ENCODE data around the gene TGFBR2. TPM values are rescaled to one million over a fixed set of nuclear protein-coding genes. Genes with fewer than 3 reads are reported as not detected.

The TGFBR2 gene
- total and polyA plus RNA-seq, 8 donors = 109 to 269 (median 122) TPM

DNA sequence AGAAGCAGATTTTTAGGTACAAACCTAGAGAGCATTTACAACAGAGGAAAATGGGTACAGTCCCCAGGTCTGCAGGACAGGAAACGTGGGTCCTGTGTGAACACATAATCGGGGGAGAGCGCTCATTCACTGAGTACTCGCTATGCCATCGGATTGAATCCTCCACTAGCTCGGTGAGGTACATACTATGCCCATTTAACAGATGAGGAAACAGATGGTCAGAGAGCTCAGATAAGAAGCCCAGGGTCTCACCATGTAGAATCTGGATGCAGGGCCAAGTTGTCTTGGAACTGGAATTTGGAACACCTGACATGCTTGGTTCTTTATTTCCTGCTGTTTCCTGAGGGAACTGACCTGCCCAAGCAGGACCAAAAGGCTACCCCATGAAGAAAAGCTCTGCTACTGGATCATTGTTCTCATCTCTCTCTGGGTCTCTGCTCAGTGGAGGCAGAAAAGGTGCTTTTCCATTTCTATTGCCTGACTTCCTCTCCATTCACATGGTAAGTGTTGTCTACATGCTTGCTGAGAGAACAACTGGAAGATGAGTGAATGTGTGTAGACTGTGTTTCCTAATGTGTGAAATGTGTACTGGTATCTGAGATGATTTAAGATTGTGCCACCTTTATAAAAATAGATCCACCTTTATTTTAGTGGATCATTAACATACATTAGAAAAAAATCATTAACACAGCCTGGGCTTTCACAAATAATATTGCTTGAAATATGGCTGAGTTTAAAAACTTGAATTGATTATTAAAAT is 89.1 kb downstream of the TGFBR2 start:
- DNase-seq (no peak), ATAC-seq (no peak)
- H3K4me3 ChIP-seq = no peak overlapping the region
- peaks cover 0 to 88% of the 10 kb centered on the region in 2 donors for H3K36me3 ChIP-seq
- H3K9me3 ChIP-seq = no peaks in the 10 kb centered on the region
- H3K27ac ChIP-seq = no peak overlapping the region
- TF ChIP-seq, protein P1, sequence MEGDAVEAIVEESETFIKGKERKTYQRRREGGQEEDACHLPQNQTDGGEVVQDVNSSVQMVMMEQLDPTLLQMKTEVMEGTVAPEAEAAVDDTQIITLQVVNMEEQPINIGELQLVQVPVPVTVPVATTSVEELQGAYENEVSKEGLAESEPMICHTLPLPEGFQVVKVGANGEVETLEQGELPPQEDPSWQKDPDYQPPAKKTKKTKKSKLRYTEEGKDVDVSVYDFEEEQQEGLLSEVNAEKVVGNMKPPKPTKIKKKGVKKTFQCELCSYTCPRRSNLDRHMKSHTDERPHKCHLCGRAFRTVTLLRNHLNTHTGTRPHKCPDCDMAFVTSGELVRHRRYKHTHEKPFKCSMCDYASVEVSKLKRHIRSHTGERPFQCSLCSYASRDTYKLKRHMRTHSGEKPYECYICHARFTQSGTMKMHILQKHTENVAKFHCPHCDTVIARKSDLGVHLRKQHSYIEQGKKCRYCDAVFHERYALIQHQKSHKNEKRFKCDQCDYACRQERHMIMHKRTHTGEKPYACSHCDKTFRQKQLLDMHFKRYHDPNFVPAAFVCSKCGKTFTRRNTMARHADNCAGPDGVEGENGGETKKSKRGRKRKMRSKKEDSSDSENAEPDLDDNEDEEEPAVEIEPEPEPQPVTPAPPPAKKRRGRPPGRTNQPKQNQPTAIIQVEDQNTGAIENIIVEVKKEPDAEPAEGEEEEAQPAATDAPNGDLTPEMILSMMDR (IDR thresholded peaks at IDR 0.05) = no peak
- H3K27me3 ChIP-seq = no peaks in the 10 kb centered on the region
- intact Hi-C loops (cut with DNase I) = no loop called here
- peaks cover 6 to 35% of the 10 kb centered on the region in 2 donors for H3K4me1 ChIP-seq

DNA sequence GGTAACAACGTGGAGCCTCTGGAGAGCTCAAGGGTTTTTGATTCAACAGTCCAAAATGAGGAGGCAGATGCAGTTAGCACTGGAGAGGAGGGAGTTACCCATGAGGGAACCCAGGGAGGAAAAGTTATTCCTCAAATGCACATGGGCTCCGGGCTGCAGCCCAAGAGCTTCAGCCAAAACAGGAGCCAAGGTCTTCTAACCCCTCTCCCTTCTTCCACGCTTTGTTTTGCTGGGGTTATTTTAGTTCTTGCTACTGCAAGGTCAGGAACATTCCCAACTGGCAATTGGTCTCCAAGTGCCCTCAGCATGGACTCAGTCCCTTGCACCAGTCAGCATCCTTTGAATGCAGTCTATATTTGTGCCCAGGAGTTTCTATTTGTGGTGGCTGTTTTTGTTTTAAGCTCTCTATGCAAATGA is 90.0 kb downstream of the TGFBR2 start:
- intact Hi-C loops (cut with DNase I) = no loop called here
- no peak for ATAC-seq

DNA sequence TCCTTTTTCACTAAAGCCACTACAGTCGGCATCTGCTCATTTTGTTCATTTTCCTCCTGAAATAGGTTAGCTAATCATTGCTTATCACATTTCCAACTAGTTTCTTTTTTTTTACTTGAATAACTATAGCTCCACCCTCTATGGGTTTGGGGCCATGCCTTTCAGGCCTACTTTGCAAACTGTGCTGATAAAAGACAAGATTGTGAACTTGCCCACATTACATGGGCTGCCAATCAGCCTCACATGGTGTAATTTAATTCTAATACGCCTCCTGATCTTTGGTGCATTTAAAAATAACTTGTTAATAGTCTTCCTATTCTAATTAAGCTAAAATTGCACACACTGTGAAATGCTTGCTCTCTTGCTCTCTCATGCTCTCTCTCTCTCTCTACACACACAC is 90.5 kb downstream of the TGFBR2 start:
- Histone ChIP-seq H3K27ac (no peak overlapping the region), H3K4me1 (peaks cover 0 to 21% of the 10 kb centered on the region in 2 donors), H3K9me3 (no peaks in the 10 kb centered on the region), H3K4me3 (no peak overlapping the region), H3K27me3 (no peaks in the 10 kb centered on the region), H3K36me3 (peaks cover 0 to 74% of the 10 kb centered on the region in 2 donors)
- no peak for DNase-seq
- TF ChIP-seq, protein P1 (IDR thresholded peaks at IDR 0.05) = no peak
- intact Hi-C loops (cut with DNase I) = no loop called here
- no peak for ATAC-seq

More for the DNA sequence above, 90.0 kb downstream of the TGFBR2 start:
- Histone ChIP-seq H3K4me3 (no peak overlapping the region), H3K36me3 (peaks cover 0 to 79% of the 10 kb centered on the region in 2 donors), H3K27me3 (no peaks in the 10 kb centered on the region), H3K27ac (no peak overlapping the region), H3K9me3 (no peaks in the 10 kb centered on the region), H3K4me1 (peaks cover 0 to 25% of the 10 kb centered on the region in 2 donors)
- TF ChIP-seq, protein P1 (IDR thresholded peaks at IDR 0.05) = no peak
- no peak for DNase-seq

DNA sequence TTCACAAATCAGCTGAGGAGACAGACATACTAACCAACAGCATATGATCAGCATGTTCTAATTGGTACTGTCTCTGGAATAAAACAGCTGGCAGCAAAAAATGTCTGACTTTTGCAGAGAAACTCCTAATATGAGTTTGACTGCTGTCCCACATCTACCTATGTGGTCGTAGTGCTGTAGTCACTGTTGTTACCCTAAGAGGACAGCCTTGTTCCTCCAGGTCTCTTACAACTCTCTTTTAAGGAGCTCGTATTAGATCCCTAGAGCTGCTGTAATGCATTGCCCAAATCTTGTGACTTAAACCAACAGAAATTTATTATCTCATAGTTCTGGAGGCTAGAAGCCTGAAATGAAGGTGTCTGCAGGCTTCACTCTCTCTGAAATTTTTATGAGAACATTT is 92.1 kb downstream of the TGFBR2 start:
- Histone ChIP-seq H3K4me3 (no peak overlapping the region), H3K27me3 (no peaks in the 10 kb centered on the region), H3K36me3 (peaks cover 0 to 61% of the 10 kb centered on the region in 2 donors), H3K9me3 (no peaks in the 10 kb centered on the region), H3K27ac (no peak overlapping the region), H3K4me1 (peaks cover 0 to 6% of the 10 kb centered on the region in 2 donors)
- intact Hi-C loops (cut with DNase I) = no loop called here
- TF ChIP-seq, protein P1 (IDR thresholded peaks at IDR 0.05) = no peak
- no peak for DNase-seq
- no peak for ATAC-seq

DNA sequence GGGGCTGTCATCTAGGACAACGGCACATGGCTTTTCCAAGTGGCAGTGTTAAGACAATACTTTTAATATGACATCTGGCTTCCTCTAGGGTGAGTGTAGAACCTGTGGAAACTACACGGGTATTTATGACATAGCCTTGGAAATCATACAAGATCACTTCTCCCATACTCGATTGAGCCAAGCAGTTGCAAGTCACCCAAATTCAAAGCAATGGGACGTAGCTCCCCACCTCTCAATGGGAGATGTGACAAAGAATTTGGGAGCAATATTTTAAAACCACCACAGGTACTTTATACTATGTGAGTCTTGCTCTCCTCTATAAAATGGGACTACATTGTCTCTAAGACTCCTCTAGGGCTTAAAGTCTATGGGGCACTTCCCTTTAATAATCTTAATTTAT is 93.5 kb downstream of the TGFBR2 start:
- intact Hi-C loops (cut with DNase I) = no loop called here
- TF ChIP-seq, protein P1 (IDR thresholded peaks at IDR 0.05) = no peak
- DNase-seq (no peak), ATAC-seq (no peak)
- Histone ChIP-seq H3K36me3 (peaks cover 0 to 47% of the 10 kb centered on the region in 2 donors), H3K27me3 (no peaks in the 10 kb centered on the region), H3K4me3 (no peak overlapping the region), H3K9me3 (no peaks in the 10 kb centered on the region), H3K4me1 (no peaks in the 10 kb centered on the region), H3K27ac (no peak overlapping the region)

Measured in left lung (tissue), 10 donors.